Tongue (tissue), 2 donors: ENCODE results near the gene HOXC12. TPM values are rescaled to one million over a fixed set of nuclear protein-coding genes. Genes with fewer than 3 reads are reported as not detected.

ENCODE experiments used
- DNase-seq: peaks from one replicate; pipeline ENCODE4 v3.0.0-alpha.2; 2015
- total RNA-seq: library from RNA; depleted of rRNA; stranded (reverse); fragments of >200 nt; gene quantifications from one replicate; pipeline ENCODE4 v1.2.3, GENCODE V29; 2014

HOXC12 gene
- total RNA-seq: not detected

GRCh38 chr12:53954694-53955035 lies at the start of gene HOXC12:
TSS of gene HOXC12 (plus strand) at chr12:53954903. CDS start at chr12:53954930, 27 bp downstream.
- DNase-seq: no peak

- no peak for DNase-seq
These were observed 47.6 kb upstream of the HOXC12 start for GRCh38 chr12:53907103-53907502.

GRCh38 chr12:53916788-53917655 lies 37.7 kb upstream of the HOXC12 start:
- no peak for DNase-seq

- DNase-seq: peak; percentile 89
These were observed 29.9 kb upstream of the HOXC12 start for GRCh38 chr12:53924521-53925405.

GRCh38 chr12:53927220-53928029 lies 27.3 kb upstream of the HOXC12 start:
- DNase-seq: no peak

GRCh38 chr12:53928054-53928835 lies 26.5 kb upstream of the HOXC12 start:
- DNase-seq: no peak

- no peak for DNase-seq
These were observed 25.2 kb upstream of the HOXC12 start for GRCh38 chr12:53929527-53929926.

GRCh38 chr12:53930591-53931255 lies 24.0 kb upstream of the HOXC12 start:
- no peak for DNase-seq

- no peak for DNase-seq
These were observed 22.7 kb upstream of the HOXC12 start for GRCh38 chr12:53931844-53932581.

GRCh38 chr12:53932915-53933314 lies 21.8 kb upstream of the HOXC12 start:
- no peak for DNase-seq

GRCh38 chr12:53935383-53936341 lies 19.0 kb upstream of the HOXC12 start:
- DNase-seq: no peak

GRCh38 chr12:53937099-53937498 lies 17.6 kb upstream of the HOXC12 start:
- no peak for DNase-seq

GRCh38 chr12:53937596-53938325 lies 16.9 kb upstream of the HOXC12 start:
- DNase-seq: no peak

- peak; percentile 59 for DNase-seq
These were observed 16.2 kb upstream of the HOXC12 start, which contains the start of gene HOXC13 for GRCh38 chr12:53938326-53939140. TSS of gene HOXC13 (plus strand) at chr12:53938831. CDS start at chr12:53938907, 76 bp downstream.

- DNase-seq: no peak
These were observed 15.3 kb upstream of the HOXC12 start for GRCh38 chr12:53939141-53940108.

GRCh38 chr12:53940443-53941014 lies 14.2 kb upstream of the HOXC12 start:
- DNase-seq: no peak
